ENCODE measurements around the gene LRBA. TPM values are rescaled to one million over a fixed set of nuclear protein-coding genes. Genes with fewer than 3 reads are reported as not detected.

LRBA gene
- total and polyA plus RNA-seq, 2 of the 4 experiments (the other 2 are of a cell fraction): 10.2 to 51.6 TPM

DNA sequence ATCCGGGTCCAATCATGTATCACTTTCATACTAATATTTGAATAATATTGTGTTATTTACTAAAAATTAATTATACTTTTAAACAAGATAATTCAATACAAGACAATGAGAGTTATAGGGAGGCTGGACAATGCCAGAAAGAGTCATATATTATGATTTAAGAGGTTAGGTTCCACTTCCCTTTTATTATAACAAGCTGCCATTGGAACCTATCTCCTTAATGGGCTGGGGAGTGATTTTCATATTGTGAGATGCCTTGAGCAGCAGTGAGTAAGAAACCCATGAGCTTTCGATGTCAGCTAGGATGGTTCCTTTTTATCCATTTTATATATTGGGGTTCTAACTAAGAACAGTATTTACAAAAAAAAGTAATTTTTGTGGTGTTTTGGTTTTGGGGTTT lies 341.3 kb downstream of the LRBA start:
- Histone ChIP-seq H2AFZ (replicated peaks; ENCODE audit: low read length, poor library complexity) (no peak overlapping the region), H3K9ac (ENCODE audit: low read depth, low read length) (no peak overlapping the region), H3K27me3 (ENCODE audit: control insufficient read depth, insufficient read depth, low read length) (no peaks in the 10 kb centered on the region), H3K79me1 (ENCODE audit: low read depth in 1 of 2, low read length in 2 of 2) (no peaks in the 10 kb centered on the region), H2AK5ac (ENCODE audit: low read depth, low read length) (no peak overlapping the region), H3K9me3 (ENCODE audit: control insufficient read depth, insufficient read depth, low read length) (no peaks in the 10 kb centered on the region), H3K27ac (ENCODE audit: insufficient read depth, low read length) (no peak overlapping the region), H2AK9ac (replicated peaks; ENCODE audit: low read depth, low read length, poor library complexity) (no peak overlapping the region), H3K4me1 (ENCODE audit: control insufficient read depth, insufficient read depth, low read length) (no peaks in the 10 kb centered on the region), H4K20me1 (ENCODE audit: insufficient read depth, low read length) (no peaks in the 10 kb centered on the region), H3K4me3 (ENCODE audit: insufficient read depth, low read depth, low read length) (no peak overlapping the region), H4K8ac (ENCODE audit: low read depth in 2 of 2, low read length in 2 of 2) (no peak overlapping the region), H4K5ac (ENCODE audit: low read depth, low read length) (no peak overlapping the region), H2BK20ac (ENCODE audit: low read depth, low read length) (no peak overlapping the region), H3K36me3 (ENCODE audit: control insufficient read depth, insufficient read depth, low read length) (no peaks in the 10 kb centered on the region), H3K4ac (ENCODE audit: low read depth, low read length) (no peak overlapping the region), H3K9me1 (ENCODE audit: insufficient read depth, low read length) (no peaks in the 10 kb centered on the region), H2BK5ac (ENCODE audit: low read depth, low read length, poor library complexity, severe bottlenecking) (no peak overlapping the region), H2BK120ac (ENCODE audit: low read depth, low read length) (no peak overlapping the region), H4K91ac (ENCODE audit: insufficient read depth, low read depth, low read length) (no peak overlapping the region), H3K14ac (replicated peaks; ENCODE audit: low read depth, low read length) (no peak overlapping the region), H3K56ac (ENCODE audit: extremely low read depth, insufficient read depth, low read length) (no peak overlapping the region), H3K4me2 (ENCODE audit: low read depth, low read length) (no peak overlapping the region), H3K23ac (ENCODE audit: low read depth, low read length) (no peak overlapping the region), H2BK15ac (ENCODE audit: low read depth, low read length) (no peak overlapping the region), H3K18ac (ENCODE audit: low read depth, low read length) (no peak overlapping the region)
- dilution Hi-C loops (cut with HindIII; ENCODE audit: low sequenced_read_pairs, unreplicated experiment) (no loop called here), intact Hi-C loops (cut with micrococcal nuclease) (no loop called here), in situ Hi-C loops (cut with MboI; ENCODE audit: low sequenced_read_pairs) (no loop called here)
- ATAC-seq (ENCODE audit: low read depth) (no peak), DNase-seq (no peak)
- CTCF ChIA-PET: interaction anchor here (0.5 kb wide), 1 partner anchor 508 kb away, joined by 4 read pairs; no protein-coding TSS in a partner anchor
- POLR2A ChIA-PET (ENCODE audit: unreplicated experiment): no interaction called here
- BruUV-seq (replicated peaks): no TSS peak
- TF ChIP-seq CHD1 (IDR thresholded peaks at IDR 0.05; ENCODE audit: low read depth, low read length) (no peak), MAZ (IDR thresholded peaks at IDR 0.05; ENCODE audit: borderline replicate concordance, low read depth, low read length) (no peak), MAFK (IDR thresholded peaks at IDR 0.05; ENCODE audit: low read depth, low read length) (no peak), RCOR1 (IDR thresholded peaks at IDR 0.05; ENCODE audit: insufficient replicate concordance, low read length) (no peak), BHLHE40 (IDR thresholded peaks at IDR 0.05; ENCODE audit: low read depth, low read length) (no peak), SMC3 (IDR thresholded peaks at IDR 0.05; ENCODE audit: low read depth, low read length) (no peak), FOS (IDR thresholded peaks at IDR 0.05; ENCODE audit: low read depth, low read length) (no peak), POLR2A (IDR thresholded peaks at IDR 0.05; ENCODE audit: low read depth, low read length) (no peak), RFX5 (IDR thresholded peaks at IDR 0.05; ENCODE audit: low read depth, low read length) (no peak), NFE2L2 (IDR thresholded peaks at IDR 0.05; ENCODE audit: low read depth, low read length) (no peak), RAD21 (IDR thresholded peaks at IDR 0.05; ENCODE audit: low read length) (no peak), MXI1 (IDR thresholded peaks at IDR 0.05; ENCODE audit: borderline replicate concordance, low read depth, low read length) (no peak), CEBPB (IDR thresholded peaks at IDR 0.05; ENCODE audit: low read depth, low read length) (no peak)
- TF ChIP-seq, protein P1, sequence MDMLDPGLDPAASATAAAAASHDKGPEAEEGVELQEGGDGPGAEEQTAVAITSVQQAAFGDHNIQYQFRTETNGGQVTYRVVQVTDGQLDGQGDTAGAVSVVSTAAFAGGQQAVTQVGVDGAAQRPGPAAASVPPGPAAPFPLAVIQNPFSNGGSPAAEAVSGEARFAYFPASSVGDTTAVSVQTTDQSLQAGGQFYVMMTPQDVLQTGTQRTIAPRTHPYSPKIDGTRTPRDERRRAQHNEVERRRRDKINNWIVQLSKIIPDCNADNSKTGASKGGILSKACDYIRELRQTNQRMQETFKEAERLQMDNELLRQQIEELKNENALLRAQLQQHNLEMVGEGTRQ (IDR thresholded peaks at IDR 0.05; ENCODE audit: low read depth, low read length): no peak
- TF ChIP-seq, protein P2, sequence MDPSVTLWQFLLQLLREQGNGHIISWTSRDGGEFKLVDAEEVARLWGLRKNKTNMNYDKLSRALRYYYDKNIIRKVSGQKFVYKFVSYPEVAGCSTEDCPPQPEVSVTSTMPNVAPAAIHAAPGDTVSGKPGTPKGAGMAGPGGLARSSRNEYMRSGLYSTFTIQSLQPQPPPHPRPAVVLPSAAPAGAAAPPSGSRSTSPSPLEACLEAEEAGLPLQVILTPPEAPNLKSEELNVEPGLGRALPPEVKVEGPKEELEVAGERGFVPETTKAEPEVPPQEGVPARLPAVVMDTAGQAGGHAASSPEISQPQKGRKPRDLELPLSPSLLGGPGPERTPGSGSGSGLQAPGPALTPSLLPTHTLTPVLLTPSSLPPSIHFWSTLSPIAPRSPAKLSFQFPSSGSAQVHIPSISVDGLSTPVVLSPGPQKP (IDR thresholded peaks at IDR 0.05; ENCODE audit: borderline replicate concordance, low read depth, low read length): no peak
- TF ChIP-seq, protein P3, sequence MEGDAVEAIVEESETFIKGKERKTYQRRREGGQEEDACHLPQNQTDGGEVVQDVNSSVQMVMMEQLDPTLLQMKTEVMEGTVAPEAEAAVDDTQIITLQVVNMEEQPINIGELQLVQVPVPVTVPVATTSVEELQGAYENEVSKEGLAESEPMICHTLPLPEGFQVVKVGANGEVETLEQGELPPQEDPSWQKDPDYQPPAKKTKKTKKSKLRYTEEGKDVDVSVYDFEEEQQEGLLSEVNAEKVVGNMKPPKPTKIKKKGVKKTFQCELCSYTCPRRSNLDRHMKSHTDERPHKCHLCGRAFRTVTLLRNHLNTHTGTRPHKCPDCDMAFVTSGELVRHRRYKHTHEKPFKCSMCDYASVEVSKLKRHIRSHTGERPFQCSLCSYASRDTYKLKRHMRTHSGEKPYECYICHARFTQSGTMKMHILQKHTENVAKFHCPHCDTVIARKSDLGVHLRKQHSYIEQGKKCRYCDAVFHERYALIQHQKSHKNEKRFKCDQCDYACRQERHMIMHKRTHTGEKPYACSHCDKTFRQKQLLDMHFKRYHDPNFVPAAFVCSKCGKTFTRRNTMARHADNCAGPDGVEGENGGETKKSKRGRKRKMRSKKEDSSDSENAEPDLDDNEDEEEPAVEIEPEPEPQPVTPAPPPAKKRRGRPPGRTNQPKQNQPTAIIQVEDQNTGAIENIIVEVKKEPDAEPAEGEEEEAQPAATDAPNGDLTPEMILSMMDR (conservative IDR thresholded peaks at IDR 0.05; ENCODE audit: low read depth, low read length): no peak
- WGBS, 2 experiments (ENCODE audit: extremely low coverage in 2 of 2, insufficient read length in 1 of 2): no CpG with 5 or more reads among the region's 2 CpGs
